Naive thymus-derived CD4-positive, alpha-beta T cell (primary cell): Measurements from ENCODE around the gene PLPP1. TPM values are rescaled to one million over a fixed set of nuclear protein-coding genes. Genes with fewer than 3 reads are reported as not detected.

ENCODE experiments used
- ATAC-seq: fragments of 150-1000 bp; cut with Tn5 transposase; 2 replicates; pipeline ENCODE4 v1.10.0; 2021; ENCODE audit warnings: mild to moderate bottlenecking, moderate library complexity
- CTCF ChIA-PET: fragments of 350-600 bp; sonication (Branson Sonifier 250); formaldehyde crosslinking; loops from one replicate; lab custom pipeline; 2021; ENCODE audit warnings: antibody characterized with exemption; lab: Charles Lee
- POLR2A ChIA-PET: fragments of 350-600 bp; sonication (Branson Sonifier 250); formaldehyde crosslinking; loops from one replicate; lab custom pipeline; 2021; ENCODE audit warnings: antibody characterized with exemption, inconsistent platforms; lab: Charles Lee
- DNase-seq, 9 donors: peaks; one replicate each; pipeline versions ENCODE4 v3.0.0 to v3.0.0-alpha.2; 2020 to 2022; ENCODE audit warnings: mixed read lengths in 1 of 9
- H3K27ac ChIP-seq: one replicate; pipeline ENCODE4 v1.7.0; 2013; ENCODE audit warnings: mild to moderate bottlenecking, low read depth, low read length, moderate library complexity
- H3K27me3 ChIP-seq, 2 donors: one replicate each; pipeline ENCODE4 v1.7.0; 2013; ENCODE audit warnings: low read length in 2 of 2, mild to moderate bottlenecking in 2 of 2, moderate library complexity in 2 of 2; ENCODE audit not compliant: control insufficient read depth in 2 of 2, insufficient read depth in 2 of 2
- H3K36me3 ChIP-seq, 3 experiments: 1 replicate in 2 of 3; 2 replicates in 1 of 3; pipeline ENCODE4 v1.7.0; 2013; ENCODE audit warnings: low read length in 3 of 3, mild to moderate bottlenecking in 3 of 3, moderate library complexity in 1 of 3; ENCODE audit not compliant: insufficient read depth in 3 of 3, control insufficient read depth in 2 of 3
- H3K4me1 ChIP-seq, 2 donors: one replicate each; pipeline ENCODE4 v1.7.0; 2013; ENCODE audit warnings: low read length in 2 of 2, mild to moderate bottlenecking in 2 of 2, moderate library complexity in 1 of 2; ENCODE audit not compliant: control insufficient read depth in 2 of 2, insufficient read depth in 2 of 2
- H3K4me3 ChIP-seq: 2 replicates; pipeline ENCODE4 v1.7.0; 2013; ENCODE audit warnings: mild to moderate bottlenecking, low read length
- H3K9me3 ChIP-seq, 3 experiments: 1 replicate in 2 of 3; 2 replicates in 1 of 3; pipeline ENCODE4 v1.7.0; 2013; ENCODE audit warnings: low read length in 3 of 3; ENCODE audit not compliant: control insufficient read depth in 2 of 3
- H3K27ac Mint-ChIP-seq, 9 donors: one replicate each; pipeline ENCODE4 v1.8.0; 2020 to 2022; ENCODE audit warnings: mixed read lengths in 9 of 9, mild to moderate bottlenecking in 8 of 9, moderate library complexity in 5 of 9, inconsistent platforms in 2 of 9
- H3K27me3 Mint-ChIP-seq, 5 donors: one replicate each; pipeline ENCODE4 v1.8.0; 2021 to 2022; ENCODE audit warnings: mixed read lengths in 5 of 5, mild to moderate bottlenecking in 1 of 5
- H3K36me3 Mint-ChIP-seq, 5 donors: one replicate each; pipeline ENCODE4 v1.8.0; 2020 to 2022; ENCODE audit warnings: mixed read lengths in 5 of 5, mild to moderate bottlenecking in 3 of 5, inconsistent platforms in 1 of 5
- H3K4me1 Mint-ChIP-seq, 7 donors: one replicate each; pipeline ENCODE4 v1.8.0; 2020 to 2022; ENCODE audit warnings: mixed read lengths in 7 of 7, mild to moderate bottlenecking in 3 of 7, inconsistent platforms in 1 of 7
- H3K4me3 Mint-ChIP-seq, 10 donors: one replicate each; pipeline ENCODE4 v1.8.0; 2020 to 2022; ENCODE audit warnings: mild to moderate bottlenecking in 10 of 10, mixed read lengths in 10 of 10, moderate library complexity in 6 of 10, inconsistent platforms in 2 of 10
- H3K9me3 Mint-ChIP-seq, 11 donors: one replicate each; pipeline ENCODE4 v1.8.0; 2020 to 2022; ENCODE audit warnings: mixed read lengths in 11 of 11, mild to moderate bottlenecking in 4 of 11, inconsistent platforms in 1 of 11, moderate library complexity in 1 of 11
- intact Hi-C, 2 donors: fragments of 100-400 bp; cut with micrococcal nuclease; formaldehyde crosslinking; loops; one replicate each; pipeline ENCODE4 v1.15.1; 2023
- polyA plus RNA-seq, 2 donors: library from polyadenylated mRNA; unstranded; fragments of 300-500 nt; fragmentation: Illumina TruSeq; gene quantifications; one replicate each; pipeline ENCODE4 v1.2.3, GENCODE V29; 2021
- total RNA-seq, 6 experiments: library from RNA in 5 of 6; stranded (reverse) in 5 of 6; gene quantifications; 1 replicate in 5 of 6; 2 replicates in 1 of 6; pipeline ENCODE4 v1.2.3 and lab custom pipeline; 2021 to 2026

Gene PLPP1
- total and polyA plus RNA-seq, 7 experiments from 2014 or later: 8.0 to 31.3 (median 12.9) TPM

DNA sequence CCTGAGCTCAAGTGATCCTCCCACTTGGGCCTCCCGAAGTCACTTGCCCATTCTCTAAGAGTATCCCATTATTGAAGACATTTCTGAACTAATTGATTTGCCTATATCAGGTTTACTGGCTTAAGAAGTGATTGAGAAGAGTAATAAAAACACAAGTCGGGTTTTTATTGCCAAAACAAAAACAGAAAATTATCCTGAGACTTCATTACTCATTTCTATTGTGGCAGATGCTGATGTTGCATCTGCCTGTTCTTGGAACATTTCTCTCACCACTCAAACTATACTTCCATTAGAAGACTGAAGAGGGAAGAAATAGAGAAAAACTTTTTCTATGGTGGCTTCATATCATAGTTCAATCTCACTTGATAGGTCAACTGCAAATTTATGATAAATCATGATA lies 41.9 kb upstream of the PLPP1 start:
- H3K27me3 Mint-ChIP-seq: no peaks in the 10 kb centered on the region
- peaks cover 0 to 42% (median 18%) of the 10 kb centered on the region in 7 donors for H3K4me1 Mint-ChIP-seq
- H3K27me3 ChIP-seq: no peaks in the 10 kb centered on the region
- ATAC-seq (no peak), DNase-seq (no peak)
- ChIA-PET CTCF (no interaction called here), POLR2A (no interaction called here)
- H3K9me3 ChIP-seq: no peaks in the 10 kb centered on the region
- peaks cover 0 to 3% (median 0%) of the 10 kb centered on the region in 5 donors for H3K36me3 Mint-ChIP-seq
- H3K9me3 Mint-ChIP-seq: no peaks in the 10 kb centered on the region
- intact Hi-C loops: no loop called here
- H3K4me3 Mint-ChIP-seq: no peak overlapping the region
- H3K4me3 ChIP-seq: no peak overlapping the region
- H3K27ac ChIP-seq: no peak overlapping the region
- H3K4me1 ChIP-seq: peaks cover 0 to 2% of the 10 kb centered on the region in 2 donors
- no peak overlapping the region for H3K27ac Mint-ChIP-seq
- H3K36me3 ChIP-seq: no peaks in the 10 kb centered on the region

DNA sequence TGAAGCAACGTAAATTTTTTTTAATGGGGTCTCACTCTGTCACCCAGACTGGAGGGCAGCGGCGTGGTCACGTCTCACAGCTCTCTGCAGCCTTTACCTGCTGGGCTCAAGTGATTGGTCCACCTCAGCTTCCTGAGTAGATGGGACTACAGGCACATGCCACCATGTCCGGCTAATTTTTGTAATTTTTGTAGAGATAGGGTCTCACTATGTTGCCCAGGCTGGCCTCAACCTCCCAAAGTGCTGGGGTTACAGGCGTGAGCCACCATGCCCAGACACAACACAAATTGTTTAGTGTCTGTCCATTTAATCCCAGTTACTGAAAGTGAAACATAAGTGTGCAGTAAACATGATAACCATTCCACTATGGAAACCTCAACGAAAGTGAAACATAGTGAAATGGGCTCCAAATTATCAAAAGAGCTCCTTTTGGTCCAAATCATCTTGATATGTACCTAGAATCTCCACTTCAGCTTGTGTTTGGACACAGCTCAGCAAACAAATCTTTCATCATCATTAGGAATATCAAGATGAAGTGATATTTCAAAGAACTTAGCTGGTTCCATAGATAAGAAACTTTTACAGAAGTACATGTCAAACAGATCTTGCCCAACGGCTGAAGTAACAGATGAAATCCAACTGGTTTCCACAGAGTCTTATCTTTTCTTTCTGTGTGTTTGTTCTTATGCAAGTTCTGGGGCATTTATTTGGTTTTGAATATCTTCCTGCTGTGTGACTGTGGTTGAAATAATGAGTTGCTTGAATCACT lies 41.2 kb upstream of the PLPP1 start:
- POLR2A ChIA-PET: no interaction called here
- H3K36me3 ChIP-seq: no peaks in the 10 kb centered on the region
- intact Hi-C loops: no loop called here

DNA sequence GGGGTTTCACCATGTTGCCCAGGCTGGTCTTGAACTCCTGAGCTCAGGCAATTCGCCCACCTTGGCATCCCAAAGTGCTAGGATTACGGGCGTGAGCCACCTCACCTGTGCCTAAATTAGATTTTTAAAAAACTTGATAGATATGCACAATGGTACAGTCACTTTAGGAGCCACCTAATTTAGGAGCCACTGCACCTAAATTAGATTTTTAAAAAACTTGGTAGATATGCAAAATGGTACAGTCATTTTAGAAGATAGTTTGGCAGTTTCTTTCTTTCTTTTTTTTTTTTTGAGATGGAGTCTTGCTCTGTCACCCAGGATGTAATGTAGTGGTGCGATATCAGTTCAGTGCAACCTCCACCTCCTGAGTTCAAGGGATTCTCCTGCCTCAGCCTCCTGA lies 37.8 kb upstream of the PLPP1 start:
- Mint-ChIP-seq H3K27me3 (no peaks in the 10 kb centered on the region), H3K4me3 (no peak overlapping the region), H3K9me3 (no peaks in the 10 kb centered on the region), H3K27ac (no peak overlapping the region), H3K36me3 (peaks cover 0 to 3% (median 0%) of the 10 kb centered on the region in 5 donors), H3K4me1 (peaks cover 0 to 20% (median 9%) of the 10 kb centered on the region in 7 donors)
- ATAC-seq (no peak), DNase-seq (no peak)
- H3K27ac ChIP-seq: no peak overlapping the region
- no peaks in the 10 kb centered on the region for H3K27me3 ChIP-seq
- H3K4me3 ChIP-seq: no peak overlapping the region
- no peaks in the 10 kb centered on the region for H3K36me3 ChIP-seq
- H3K9me3 ChIP-seq: no peaks in the 10 kb centered on the region
- intact Hi-C loops: no loop called here
- ChIA-PET POLR2A (interaction anchor here (0.6 kb wide), 1 partner anchor 566 kb away, joined by 3 read pairs; no protein-coding TSS in a partner anchor), CTCF (no interaction called here)
- no peaks in the 10 kb centered on the region for H3K4me1 ChIP-seq

More for the DNA sequence above, 41.2 kb upstream of the PLPP1 start:
- Mint-ChIP-seq H3K27me3 (no peaks in the 10 kb centered on the region), H3K36me3 (peaks cover 0 to 3% (median 0%) of the 10 kb centered on the region in 5 donors), H3K4me3 (no peak overlapping the region), H3K9me3 (no peaks in the 10 kb centered on the region), H3K4me1 (peaks cover 0 to 38% (median 13%) of the 10 kb centered on the region in 7 donors), H3K27ac (no peak overlapping the region)
- Histone ChIP-seq H3K9me3 (no peaks in the 10 kb centered on the region), H3K27me3 (no peaks in the 10 kb centered on the region), H3K4me1 (no peaks in the 10 kb centered on the region), H3K27ac (no peak overlapping the region), H3K4me3 (no peak overlapping the region)
- DNase-seq (no peak), ATAC-seq (peak; percentile 61)
- CTCF ChIA-PET: no interaction called here

DNA sequence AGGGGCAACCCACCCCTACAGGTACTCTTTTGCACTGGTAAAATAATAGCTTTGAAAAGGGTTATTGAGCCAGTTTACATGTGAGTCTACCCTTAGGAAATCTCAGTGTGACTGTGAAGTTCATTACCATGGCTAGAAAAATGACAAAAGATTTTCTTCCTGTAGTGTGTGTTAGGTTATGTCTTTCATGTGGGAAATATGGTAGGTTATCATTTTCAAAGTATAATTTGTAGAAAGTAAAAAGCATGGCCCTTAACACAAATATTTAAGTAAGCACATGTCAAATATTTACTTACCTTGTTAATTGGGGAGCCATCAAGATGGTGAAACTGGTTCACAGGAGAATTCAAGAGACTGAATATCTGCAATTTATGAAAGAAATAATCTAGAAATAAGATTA lies 37.3 kb upstream of the PLPP1 start:
- ATAC-seq (no peak), DNase-seq (no peak)
- H3K9me3 ChIP-seq: no peaks in the 10 kb centered on the region
- intact Hi-C loops: no loop called here
- Mint-ChIP-seq H3K36me3 (peaks cover 0 to 3% (median 0%) of the 10 kb centered on the region in 5 donors), H3K4me3 (no peak overlapping the region), H3K27ac (peak overlapping the region in 1 of 9 donors; percentile 9), H3K9me3 (no peaks in the 10 kb centered on the region), H3K27me3 (no peaks in the 10 kb centered on the region), H3K4me1 (peaks cover 0 to 17% (median 9%) of the 10 kb centered on the region in 7 donors)
- H3K27me3 ChIP-seq: no peaks in the 10 kb centered on the region
- ChIA-PET CTCF (no interaction called here), POLR2A (no interaction called here)
- no peak overlapping the region for H3K4me3 ChIP-seq
- H3K36me3 ChIP-seq: no peaks in the 10 kb centered on the region
- H3K27ac ChIP-seq: no peak overlapping the region
- no peaks in the 10 kb centered on the region for H3K4me1 ChIP-seq

DNA sequence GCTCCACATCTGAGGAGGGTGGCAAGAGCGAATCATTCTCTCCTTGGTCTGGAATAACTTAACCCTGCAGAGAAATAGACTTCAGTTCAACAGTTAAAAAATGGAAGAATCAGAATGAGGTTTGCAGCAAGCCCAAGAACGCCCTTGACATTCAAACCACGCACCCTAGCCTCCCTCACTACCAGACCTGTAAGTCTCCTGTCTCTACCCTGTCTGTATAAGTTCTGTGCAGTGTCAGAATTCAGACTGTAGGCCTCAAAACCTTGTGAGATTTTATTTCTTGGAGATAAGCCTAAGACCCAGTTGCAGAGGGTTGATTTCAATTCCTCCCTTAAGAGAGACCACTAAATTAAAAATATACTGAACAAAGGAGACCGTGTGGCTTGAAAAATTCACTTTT lies 35.8 kb upstream of the PLPP1 start:
- peak overlapping the region in 1 of 9 donors; percentile 8 for H3K27ac Mint-ChIP-seq
- no peak overlapping the region for H3K27ac ChIP-seq
- intact Hi-C loops: no loop called here
- peak overlapping the region in 1 of 10 donors; percentile 31 for H3K4me3 Mint-ChIP-seq
- no peaks in the 10 kb centered on the region for H3K36me3 ChIP-seq
- no peak overlapping the region for H3K4me3 ChIP-seq
- H3K4me1 Mint-ChIP-seq: peaks cover 0 to 9% (median 5%) of the 10 kb centered on the region in 7 donors
- H3K27me3 ChIP-seq: no peaks in the 10 kb centered on the region
- H3K9me3 Mint-ChIP-seq: no peaks in the 10 kb centered on the region
- no peaks in the 10 kb centered on the region for H3K9me3 ChIP-seq
- H3K36me3 Mint-ChIP-seq: no peaks in the 10 kb centered on the region
- H3K4me1 ChIP-seq: no peaks in the 10 kb centered on the region
- H3K27me3 Mint-ChIP-seq: no peaks in the 10 kb centered on the region
- ChIA-PET CTCF (interaction anchor here (1.0 kb wide), 1 partner anchor 27 kb away, joined by 3 read pairs; no protein-coding TSS in a partner anchor), POLR2A (no interaction called here)
- ATAC-seq: no peak
- DNase-seq: no peak

DNA sequence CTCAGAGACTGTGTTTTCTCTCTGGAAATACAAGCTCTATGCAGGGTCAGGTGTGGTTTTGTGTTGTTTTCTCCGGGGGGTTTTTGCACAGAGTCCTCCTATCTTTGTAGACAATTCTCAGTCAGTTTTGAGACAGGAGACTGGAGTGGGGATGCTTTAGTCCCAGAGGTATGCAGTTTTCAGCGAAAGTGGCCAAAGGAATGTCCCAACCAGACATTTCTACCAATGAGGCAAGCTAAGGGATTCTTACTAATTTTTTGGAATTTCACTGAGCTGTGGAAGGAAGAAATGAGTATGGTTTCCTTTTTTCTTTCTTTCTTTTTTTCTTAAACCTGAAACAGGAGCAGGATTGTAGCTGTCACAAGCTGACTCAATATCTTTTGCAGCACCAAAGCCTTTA lies 35.3 kb upstream of the PLPP1 start:
- Mint-ChIP-seq H3K27me3 (no peaks in the 10 kb centered on the region), H3K4me3 (no peak overlapping the region), H3K27ac (no peak overlapping the region), H3K4me1 (peaks cover 0 to 9% (median 5%) of the 10 kb centered on the region in 7 donors), H3K36me3 (no peaks in the 10 kb centered on the region), H3K9me3 (no peaks in the 10 kb centered on the region)
- POLR2A ChIA-PET: no interaction called here
- DNase-seq (no peak), ATAC-seq (no peak)
- Histone ChIP-seq H3K27me3 (no peaks in the 10 kb centered on the region), H3K4me3 (no peak overlapping the region), H3K9me3 (no peaks in the 10 kb centered on the region), H3K27ac (no peak overlapping the region), H3K4me1 (no peaks in the 10 kb centered on the region), H3K36me3 (no peaks in the 10 kb centered on the region)
- CTCF ChIA-PET: interaction anchor here (1.0 kb wide), 1 partner anchor 27 kb away, joined by 3 read pairs; no protein-coding TSS in a partner anchor
- intact Hi-C loops: no loop called here

DNA sequence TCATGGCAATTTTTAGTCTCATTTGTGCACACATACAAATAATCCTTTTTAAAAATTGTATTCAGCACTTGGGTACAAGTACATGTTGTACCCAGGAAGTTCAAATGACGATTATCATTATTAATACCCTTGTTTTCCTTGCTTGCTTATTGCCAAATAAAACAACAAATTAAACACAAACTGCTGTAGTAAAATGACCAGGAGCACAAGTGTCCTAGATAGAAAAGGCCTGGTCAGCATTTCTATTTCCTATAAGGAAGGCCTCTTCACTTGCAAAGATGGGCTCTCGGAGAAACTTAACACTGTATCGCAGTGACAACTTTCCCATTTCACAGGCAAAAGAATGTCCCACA lies 34.7 kb upstream of the PLPP1 start:
- Histone ChIP-seq H3K4me3 (no peak overlapping the region), H3K27me3 (no peaks in the 10 kb centered on the region), H3K27ac (no peak overlapping the region), H3K4me1 (no peaks in the 10 kb centered on the region), H3K36me3 (no peaks in the 10 kb centered on the region), H3K9me3 (no peaks in the 10 kb centered on the region)
- ATAC-seq: no peak
- H3K27ac Mint-ChIP-seq: no peak overlapping the region
- no peaks in the 10 kb centered on the region for H3K27me3 Mint-ChIP-seq
- intact Hi-C loops: no loop called here
- ChIA-PET POLR2A (no interaction called here), CTCF (interaction anchor here (1.0 kb wide), 1 partner anchor 28 kb away, joined by 3 read pairs; no protein-coding TSS in a partner anchor)
- DNase-seq: no peak
- no peaks in the 10 kb centered on the region for H3K9me3 Mint-ChIP-seq
- H3K4me3 Mint-ChIP-seq: no peak overlapping the region
- H3K36me3 Mint-ChIP-seq: no peaks in the 10 kb centered on the region
- peaks cover 0 to 10% (median 6%) of the 10 kb centered on the region in 7 donors for H3K4me1 Mint-ChIP-seq
